HepG2 (cell line): Measurements from ENCODE around the gene BRD3. TPM values are rescaled to one million over a fixed set of nuclear protein-coding genes. Genes with fewer than 3 reads are reported as not detected.

ENCODE experiments used
- BRD4 ChIP-seq: sonication (generic); formaldehyde crosslinking; IDR thresholded peaks from 2 replicates; pipeline ENCODE4 v1.4.0; 2020; ENCODE audit warnings: missing genetic modification reagents
- CHD2 ChIP-seq: IDR thresholded peaks from 2 replicates; pipeline ENCODE4 v1.6.1; 2011; ENCODE audit warnings: low read depth, low read length, improper control_type of control experiment
- KAT7 ChIP-seq: IDR thresholded peaks from 2 replicates; pipeline ENCODE4 v1.6.1; 2018; ENCODE audit warnings: borderline replicate concordance, missing compliant biosample characterization
- POLR2AphosphoS2 ChIP-seq: IDR thresholded peaks from 2 replicates; pipeline ENCODE4 v1.6.1; 2011; ENCODE audit warnings: low read depth, low read length, improper control_type of control experiment
- RBM22 ChIP-seq: fragments of 200-400 bp; formaldehyde crosslinking; optimal IDR thresholded peaks from 2 replicates; pipeline ENCODE3; 2017; ENCODE audit warnings: mild to moderate bottlenecking, low read length, moderate library complexity
- SAP130 ChIP-seq: IDR thresholded peaks from 2 replicates; pipeline ENCODE4 v1.6.1; 2016; ENCODE audit warnings: low read depth
- SP140L ChIP-seq: sonication (generic); formaldehyde crosslinking; IDR thresholded peaks from 2 replicates; pipeline ENCODE4 v1.4.0; 2020; ENCODE audit warnings: missing genetic modification reagents, borderline replicate concordance
- SP2 ChIP-seq: sonication (generic); formaldehyde crosslinking; IDR thresholded peaks from 2 replicates; pipeline ENCODE4 v1.5.1; 2020; ENCODE audit warnings: mild to moderate bottlenecking, missing genetic modification reagents
- ZFX ChIP-seq: sonication (generic); formaldehyde crosslinking; IDR thresholded peaks from 2 replicates; pipeline ENCODE4 v1.4.0; 2020; ENCODE audit warnings: mild to moderate bottlenecking, low read depth, missing genetic modification reagents, moderate library complexity
- ZNF333 ChIP-seq: sonication (generic); formaldehyde crosslinking; IDR thresholded peaks from 2 replicates; pipeline ENCODE4 v1.4.0; 2020; ENCODE audit warnings: mild to moderate bottlenecking, missing genetic modification reagents, borderline replicate concordance
- ZNF33A ChIP-seq: sonication (generic); formaldehyde crosslinking; IDR thresholded peaks from 2 replicates; pipeline ENCODE4 v1.5.1; 2020; ENCODE audit warnings: missing genetic modification reagents, mild to moderate bottlenecking, moderate library complexity, borderline replicate concordance
- ZNF607 ChIP-seq: sonication (generic); formaldehyde crosslinking; IDR thresholded peaks from 2 replicates; pipeline ENCODE4 v1.5.1; 2020; ENCODE audit warnings: missing genetic modification reagents, mild to moderate bottlenecking, borderline replicate concordance
- ZNF703 ChIP-seq: sonication (generic); formaldehyde crosslinking; IDR thresholded peaks from 2 replicates; pipeline ENCODE4 v1.5.1; 2020; ENCODE audit warnings: missing genetic modification reagents, mild to moderate bottlenecking, moderate library complexity, borderline replicate concordance
- ZNF720 ChIP-seq: sonication (generic); formaldehyde crosslinking; IDR thresholded peaks from 2 replicates; pipeline ENCODE4 v1.4.0; 2020; ENCODE audit warnings: missing genetic modification reagents
- ZNF780A ChIP-seq: sonication (generic); formaldehyde crosslinking; IDR thresholded peaks from 2 replicates; pipeline ENCODE4 v1.8.0; 2022; ENCODE audit warnings: mild to moderate bottlenecking, missing genetic modification reagents, moderate library complexity
- polyA plus RNA-seq, 8 experiments: library from polyadenylated mRNA; depleted of rRNA in 3 of 8; stranded (reverse) in 7 of 8; unstranded in 1 of 8; fragments of >200 nt; fragmentation: Illumina TruSeq in 4 of 8; extraction: Trizol in 4 of 8; gene quantifications; 2 replicates each; pipeline versions ENCODE4 v1.2.1 to v1.2.3, GENCODE V29; 2011 to 2016; ENCODE audit warnings: low read depth in 4 of 8, missing spikeins in 1 of 8, mixed read lengths in 1 of 8; ENCODE audit not compliant: insufficient read depth in 1 of 8
- total RNA-seq, 5 experiments: library from RNA; depleted of rRNA; stranded (reverse); fragments of >200 nt; fragmentation: Illumina TruSeq; extraction: Trizol; gene quantifications; 2 replicates each; pipeline ENCODE4 v1.2.3, GENCODE V29; 2016; ENCODE audit warnings: low read depth in 1 of 5
- TF ChIP-seq, protein P1 (sequence below): sonication (generic); formaldehyde crosslinking; IDR thresholded peaks from 2 replicates; pipeline ENCODE4 v1.4.0; 2020; ENCODE audit warnings: missing genetic modification reagents, borderline replicate concordance
- TF ChIP-seq, protein P2 (sequence below): sonication (generic); formaldehyde crosslinking; IDR thresholded peaks from 2 replicates; pipeline ENCODE4 v1.5.1; 2020; ENCODE audit warnings: missing genetic modification reagents, mild to moderate bottlenecking, borderline replicate concordance
- TF ChIP-seq, protein P3 (sequence below): sonication (generic); formaldehyde crosslinking; IDR thresholded peaks from 2 replicates; pipeline ENCODE4 v1.8.0; 2022; ENCODE audit warnings: mild to moderate bottlenecking, missing genetic modification reagents, borderline replicate concordance
- TF ChIP-seq, protein P4 (sequence below): sonication (generic); formaldehyde crosslinking; IDR thresholded peaks from 2 replicates; pipeline ENCODE4 v1.5.0; 2020; ENCODE audit warnings: missing genetic modification reagents, mild to moderate bottlenecking, borderline replicate concordance

Gene BRD3
- total and polyA plus RNA-seq, 2 of the 13 experiments (the other 11 are each of a cell fraction or from before 2014, with no cell fraction given), result 5.9 to 12.9 TPM

DNA sequence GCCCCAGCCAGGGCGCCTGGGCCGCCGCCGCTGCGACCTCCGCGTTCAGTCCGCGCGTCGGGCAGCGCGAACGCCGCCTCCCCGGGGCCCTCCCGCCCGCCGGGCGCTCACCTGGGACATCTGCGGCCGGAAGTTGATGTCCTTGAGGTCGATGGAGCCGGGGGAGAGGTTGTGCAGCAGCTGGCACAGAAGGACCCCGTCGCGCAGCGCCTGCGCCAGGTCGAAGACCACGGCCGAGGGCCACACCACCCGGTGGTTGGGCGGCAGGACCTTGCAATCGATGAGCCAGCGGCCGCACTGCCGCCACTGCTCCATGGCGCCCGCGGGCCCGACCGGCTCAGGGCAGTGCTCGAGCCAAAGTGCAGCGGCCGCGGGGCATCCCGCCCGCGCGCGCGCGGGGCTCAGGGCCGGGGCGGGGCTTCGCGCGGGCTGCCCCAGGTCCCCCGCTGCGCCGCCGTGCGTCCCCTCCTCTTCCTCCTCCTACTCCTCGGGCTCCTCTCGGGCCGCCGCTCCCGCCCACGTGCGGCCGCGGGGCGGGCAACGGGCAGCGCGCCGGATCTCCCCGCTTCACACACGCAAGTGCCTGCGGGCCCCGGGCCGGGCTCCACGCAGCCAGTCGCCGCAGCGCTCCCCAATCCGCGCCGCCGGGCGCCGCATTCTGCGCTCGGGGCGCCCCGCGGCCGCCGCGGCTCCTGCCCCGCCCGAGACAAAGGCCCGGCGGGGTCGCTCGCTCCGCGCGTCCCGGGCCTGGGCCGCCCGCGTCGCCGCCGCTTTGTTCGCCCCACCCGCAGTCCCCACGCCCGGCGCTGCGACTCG, 75.7 kb downstream of the BRD3 start, which contains the start of gene VAV2 (continued):
- no peak for TF ChIP-seq SP2
- TF ChIP-seq, protein P1, sequence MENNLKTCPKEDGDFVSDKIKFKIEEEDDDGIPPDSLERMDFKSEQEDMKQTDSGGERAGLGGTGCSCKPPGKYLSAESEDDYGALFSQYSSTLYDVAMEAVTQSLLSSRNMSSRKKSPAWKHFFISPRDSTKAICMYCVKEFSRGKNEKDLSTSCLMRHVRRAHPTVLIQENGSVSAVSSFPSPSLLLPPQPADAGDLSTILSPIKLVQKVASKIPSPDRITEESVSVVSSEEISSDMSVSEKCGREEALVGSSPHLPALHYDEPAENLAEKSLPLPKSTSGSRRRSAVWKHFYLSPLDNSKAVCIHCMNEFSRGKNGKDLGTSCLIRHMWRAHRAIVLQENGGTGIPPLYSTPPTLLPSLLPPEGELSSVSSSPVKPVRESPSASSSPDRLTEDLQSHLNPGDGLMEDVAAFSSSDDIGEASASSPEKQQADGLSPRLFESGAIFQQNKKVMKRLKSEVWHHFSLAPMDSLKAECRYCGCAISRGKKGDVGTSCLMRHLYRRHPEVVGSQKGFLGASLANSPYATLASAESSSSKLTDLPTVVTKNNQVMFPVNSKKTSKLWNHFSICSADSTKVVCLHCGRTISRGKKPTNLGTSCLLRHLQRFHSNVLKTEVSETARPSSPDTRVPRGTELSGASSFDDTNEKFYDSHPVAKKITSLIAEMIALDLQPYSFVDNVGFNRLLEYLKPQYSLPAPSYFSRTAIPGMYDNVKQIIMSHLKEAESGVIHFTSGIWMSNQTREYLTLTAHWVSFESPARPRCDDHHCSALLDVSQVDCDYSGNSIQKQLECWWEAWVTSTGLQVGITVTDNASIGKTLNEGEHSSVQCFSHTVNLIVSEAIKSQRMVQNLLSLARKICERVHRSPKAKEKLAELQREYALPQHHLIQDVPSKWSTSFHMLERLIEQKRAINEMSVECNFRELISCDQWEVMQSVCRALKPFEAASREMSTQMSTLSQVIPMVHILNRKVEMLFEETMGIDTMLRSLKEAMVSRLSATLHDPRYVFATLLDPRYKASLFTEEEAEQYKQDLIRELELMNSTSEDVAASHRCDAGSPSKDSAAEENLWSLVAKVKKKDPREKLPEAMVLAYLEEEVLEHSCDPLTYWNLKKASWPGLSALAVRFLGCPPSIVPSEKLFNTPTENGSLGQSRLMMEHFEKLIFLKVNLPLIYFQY (CRISPR knock-in tag), result no peak
- TF ChIP-seq ZNF607 (CRISPR knock-in tag), result no peak
- no peak for TF ChIP-seq SP140L (CRISPR knock-in tag)
- TF ChIP-seq POLR2AphosphoS2, result no peak
- TF ChIP-seq ZNF333, result no peak
- no peak for TF ChIP-seq ZNF780A (CRISPR knock-in tag)
- TF ChIP-seq ZNF33A (CRISPR knock-in tag), result no peak
- TF ChIP-seq ZNF720, result no peak
- no peak for TF ChIP-seq BRD4 (CRISPR knock-in tag)
- TF ChIP-seq CHD2, result no peak
- TF ChIP-seq, protein P2, sequence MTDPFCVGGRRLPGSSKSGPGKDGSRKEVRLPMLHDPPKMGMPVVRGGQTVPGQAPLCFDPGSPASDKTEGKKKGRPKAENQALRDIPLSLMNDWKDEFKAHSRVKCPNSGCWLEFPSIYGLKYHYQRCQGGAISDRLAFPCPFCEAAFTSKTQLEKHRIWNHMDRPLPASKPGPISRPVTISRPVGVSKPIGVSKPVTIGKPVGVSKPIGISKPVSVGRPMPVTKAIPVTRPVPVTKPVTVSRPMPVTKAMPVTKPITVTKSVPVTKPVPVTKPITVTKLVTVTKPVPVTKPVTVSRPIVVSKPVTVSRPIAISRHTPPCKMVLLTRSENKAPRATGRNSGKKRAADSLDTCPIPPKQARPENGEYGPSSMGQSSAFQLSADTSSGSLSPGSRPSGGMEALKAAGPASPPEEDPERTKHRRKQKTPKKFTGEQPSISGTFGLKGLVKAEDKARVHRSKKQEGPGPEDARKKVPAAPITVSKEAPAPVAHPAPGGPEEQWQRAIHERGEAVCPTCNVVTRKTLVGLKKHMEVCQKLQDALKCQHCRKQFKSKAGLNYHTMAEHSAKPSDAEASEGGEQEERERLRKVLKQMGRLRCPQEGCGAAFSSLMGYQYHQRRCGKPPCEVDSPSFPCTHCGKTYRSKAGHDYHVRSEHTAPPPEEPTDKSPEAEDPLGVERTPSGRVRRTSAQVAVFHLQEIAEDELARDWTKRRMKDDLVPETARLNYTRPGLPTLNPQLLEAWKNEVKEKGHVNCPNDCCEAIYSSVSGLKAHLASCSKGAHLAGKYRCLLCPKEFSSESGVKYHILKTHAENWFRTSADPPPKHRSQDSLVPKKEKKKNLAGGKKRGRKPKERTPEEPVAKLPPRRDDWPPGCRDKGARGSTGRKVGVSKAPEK, result no peak
- peak; percentile 57 for TF ChIP-seq SAP130 (CRISPR knock-in tag)
- TF ChIP-seq RBM22, result no peak
- peak; percentile 30 for TF ChIP-seq ZFX (CRISPR knock-in tag)
- TF ChIP-seq, protein P3, sequence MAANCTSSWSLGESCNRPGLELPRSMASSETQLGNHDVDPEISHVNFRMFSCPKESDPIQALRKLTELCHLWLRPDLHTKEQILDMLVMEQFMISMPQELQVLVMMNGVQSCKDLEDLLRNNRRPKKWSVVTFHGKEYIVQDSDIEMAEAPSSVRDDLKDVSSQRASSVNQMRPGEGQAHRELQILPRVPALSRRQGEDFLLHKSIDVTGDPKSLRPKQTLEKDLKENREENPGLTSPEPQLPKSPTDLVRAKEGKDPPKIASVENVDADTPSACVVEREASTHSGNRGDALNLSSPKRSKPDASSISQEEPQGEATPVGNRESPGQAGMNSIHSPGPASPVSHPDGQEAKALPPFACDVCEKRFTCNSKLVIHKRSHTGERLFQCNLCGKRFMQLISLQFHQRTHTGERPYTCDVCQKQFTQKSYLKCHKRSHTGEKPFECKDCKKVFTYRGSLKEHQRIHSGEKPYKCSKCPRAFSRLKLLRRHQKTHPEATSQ (CRISPR knock-in tag), result no peak
- TF ChIP-seq, protein P4, sequence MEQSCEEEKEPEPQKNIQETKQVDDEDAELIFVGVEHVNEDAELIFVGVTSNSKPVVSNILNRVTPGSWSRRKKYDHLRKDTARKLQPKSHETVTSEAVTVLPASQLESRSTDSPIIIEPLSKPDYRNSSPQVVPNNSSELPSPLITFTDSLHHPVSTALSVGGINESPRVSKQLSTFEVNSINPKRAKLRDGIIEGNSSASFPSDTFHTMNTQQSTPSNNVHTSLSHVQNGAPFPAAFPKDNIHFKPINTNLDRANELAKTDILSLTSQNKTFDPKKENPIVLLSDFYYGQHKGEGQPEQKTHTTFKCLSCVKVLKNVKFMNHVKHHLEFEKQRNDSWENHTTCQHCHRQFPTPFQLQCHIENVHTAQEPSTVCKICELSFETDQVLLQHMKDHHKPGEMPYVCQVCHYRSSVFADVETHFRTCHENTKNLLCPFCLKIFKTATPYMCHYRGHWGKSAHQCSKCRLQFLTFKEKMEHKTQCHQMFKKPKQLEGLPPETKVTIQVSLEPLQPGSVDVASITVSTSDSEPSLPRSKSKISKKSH (CRISPR knock-in tag), result no peak
- no peak for TF ChIP-seq KAT7 (CRISPR knock-in tag)
- no peak for TF ChIP-seq ZNF703 (CRISPR knock-in tag)
